Adrenal gland (tissue), 5 donors: ENCODE measurements around the gene SLC22A16.

Source experiments
- POLR2A ChIP-seq, 2 donors: fragments of 450-650 bp; IDR thresholded peaks; one replicate each; pipeline ENCODE4 v1.6.1; 2017; ENCODE audit warnings: antibody characterized with exemption in 2 of 2, mild to moderate bottlenecking in 2 of 2, moderate library complexity in 1 of 2
- TF ChIP-seq, protein P1 (sequence below), 6 experiments: fragments of 450-650 bp in 4 of 6; fragments of 200-600 bp in 2 of 6; sonication (generic) in 1 of 6; IDR thresholded peaks; 1 replicate in 5 of 6; 2 replicates in 1 of 6; pipeline versions ENCODE4 v1.5.1 to v1.8.0; 2016 to 2021; ENCODE audit warnings: antibody characterized with exemption in 6 of 6, mild to moderate bottlenecking in 2 of 6, moderate library complexity in 1 of 6
- donor health status: DM: no; HTN: no; CAD: no.

DNA sequence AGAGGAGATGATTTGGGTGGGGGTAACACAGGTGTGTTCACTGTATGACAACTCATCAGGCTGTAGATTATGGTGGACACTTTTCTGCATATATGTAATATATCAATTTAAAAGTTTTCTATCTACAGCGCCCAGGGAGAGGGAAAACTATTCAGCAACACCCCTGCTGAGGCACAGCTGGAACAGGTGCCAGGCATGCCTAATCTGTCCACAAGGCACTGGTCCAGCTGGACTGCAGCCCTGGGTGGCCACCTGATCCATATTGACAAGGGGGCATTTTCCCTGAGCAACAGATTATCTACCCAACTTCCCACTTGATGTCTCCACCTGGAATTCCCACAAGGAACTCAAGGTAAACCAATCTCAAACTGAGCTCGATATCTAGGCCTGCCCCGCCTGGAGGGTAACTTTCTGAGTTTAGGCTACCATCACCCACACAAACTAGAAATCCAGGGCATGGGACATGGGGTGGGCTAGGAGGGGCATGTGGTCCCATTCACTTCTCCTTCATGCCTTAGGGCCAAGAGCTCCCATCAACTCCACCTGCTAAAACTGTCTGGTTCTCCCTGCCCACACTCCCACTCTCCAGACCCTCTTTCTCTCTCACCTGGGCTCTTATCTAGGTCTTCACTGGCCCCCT, 4.6 kb downstream of the SLC22A16 start:
- TF ChIP-seq, protein P1, sequence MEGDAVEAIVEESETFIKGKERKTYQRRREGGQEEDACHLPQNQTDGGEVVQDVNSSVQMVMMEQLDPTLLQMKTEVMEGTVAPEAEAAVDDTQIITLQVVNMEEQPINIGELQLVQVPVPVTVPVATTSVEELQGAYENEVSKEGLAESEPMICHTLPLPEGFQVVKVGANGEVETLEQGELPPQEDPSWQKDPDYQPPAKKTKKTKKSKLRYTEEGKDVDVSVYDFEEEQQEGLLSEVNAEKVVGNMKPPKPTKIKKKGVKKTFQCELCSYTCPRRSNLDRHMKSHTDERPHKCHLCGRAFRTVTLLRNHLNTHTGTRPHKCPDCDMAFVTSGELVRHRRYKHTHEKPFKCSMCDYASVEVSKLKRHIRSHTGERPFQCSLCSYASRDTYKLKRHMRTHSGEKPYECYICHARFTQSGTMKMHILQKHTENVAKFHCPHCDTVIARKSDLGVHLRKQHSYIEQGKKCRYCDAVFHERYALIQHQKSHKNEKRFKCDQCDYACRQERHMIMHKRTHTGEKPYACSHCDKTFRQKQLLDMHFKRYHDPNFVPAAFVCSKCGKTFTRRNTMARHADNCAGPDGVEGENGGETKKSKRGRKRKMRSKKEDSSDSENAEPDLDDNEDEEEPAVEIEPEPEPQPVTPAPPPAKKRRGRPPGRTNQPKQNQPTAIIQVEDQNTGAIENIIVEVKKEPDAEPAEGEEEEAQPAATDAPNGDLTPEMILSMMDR (IDR thresholded peaks at IDR 0.05) = no peak
- TF ChIP-seq POLR2A (IDR thresholded peaks at IDR 0.05) = no peak
